GM12892 (cell line): ENCODE data around the gene MESD.

Experiments used
- POLR2A ChIP-seq: IDR thresholded peaks from 2 replicates; pipeline ENCODE4 v1.6.1; 2011; ENCODE audit warnings: low read depth, low read length, control low read depth
- POLR2AphosphoS5 ChIP-seq: IDR thresholded peaks from 2 replicates; pipeline ENCODE4 v1.6.1; 2011; ENCODE audit warnings: low read depth, low read length, control low read depth

DNA sequence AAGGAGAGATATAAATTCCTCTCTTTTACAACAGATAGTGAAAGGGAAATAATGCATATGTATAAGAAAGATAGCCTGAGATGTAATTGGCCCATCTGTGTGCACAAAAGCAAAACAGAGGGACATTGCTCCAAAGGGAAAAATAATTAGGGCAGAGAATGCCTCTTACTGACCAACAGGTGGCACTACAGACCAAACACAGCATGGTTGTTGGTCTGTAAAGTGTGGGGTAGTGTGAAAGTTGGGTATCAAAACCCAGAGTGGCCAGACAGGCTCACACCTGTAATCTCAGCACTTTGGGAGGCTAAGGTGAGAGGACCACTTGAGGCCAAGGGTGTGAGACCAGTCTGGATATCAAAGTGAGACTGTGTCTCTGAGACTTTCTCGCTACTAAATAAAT lies 6.6 kb upstream of the MESD start:
- no peak for TF ChIP-seq POLR2A
- no peak for TF ChIP-seq POLR2AphosphoS5
